Measurements from ENCODE around the gene SLC19A1.

DNA sequence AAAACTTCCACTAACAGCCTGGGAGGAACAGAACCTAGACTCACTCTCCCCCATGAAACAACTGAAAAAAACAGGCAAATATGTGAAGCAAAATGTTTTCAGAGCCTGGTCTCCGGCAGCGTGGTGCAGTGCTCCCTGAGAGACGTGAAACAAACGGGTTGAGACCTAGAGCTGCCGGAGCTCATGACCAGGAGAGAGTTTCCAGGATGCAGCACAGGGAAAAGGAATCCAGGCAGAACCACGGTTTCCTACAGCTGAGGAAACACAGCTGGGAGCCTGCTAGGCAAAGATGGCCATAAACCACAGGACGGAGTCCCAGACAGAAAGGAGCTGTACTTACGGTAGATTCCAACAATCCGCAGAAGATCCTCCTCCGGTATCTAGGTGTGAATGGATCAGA, 20.2 kb upstream of the SLC19A1 start:
- TF ChIP-seq, protein P1, sequence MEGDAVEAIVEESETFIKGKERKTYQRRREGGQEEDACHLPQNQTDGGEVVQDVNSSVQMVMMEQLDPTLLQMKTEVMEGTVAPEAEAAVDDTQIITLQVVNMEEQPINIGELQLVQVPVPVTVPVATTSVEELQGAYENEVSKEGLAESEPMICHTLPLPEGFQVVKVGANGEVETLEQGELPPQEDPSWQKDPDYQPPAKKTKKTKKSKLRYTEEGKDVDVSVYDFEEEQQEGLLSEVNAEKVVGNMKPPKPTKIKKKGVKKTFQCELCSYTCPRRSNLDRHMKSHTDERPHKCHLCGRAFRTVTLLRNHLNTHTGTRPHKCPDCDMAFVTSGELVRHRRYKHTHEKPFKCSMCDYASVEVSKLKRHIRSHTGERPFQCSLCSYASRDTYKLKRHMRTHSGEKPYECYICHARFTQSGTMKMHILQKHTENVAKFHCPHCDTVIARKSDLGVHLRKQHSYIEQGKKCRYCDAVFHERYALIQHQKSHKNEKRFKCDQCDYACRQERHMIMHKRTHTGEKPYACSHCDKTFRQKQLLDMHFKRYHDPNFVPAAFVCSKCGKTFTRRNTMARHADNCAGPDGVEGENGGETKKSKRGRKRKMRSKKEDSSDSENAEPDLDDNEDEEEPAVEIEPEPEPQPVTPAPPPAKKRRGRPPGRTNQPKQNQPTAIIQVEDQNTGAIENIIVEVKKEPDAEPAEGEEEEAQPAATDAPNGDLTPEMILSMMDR (IDR thresholded peaks at IDR 0.05; ENCODE audit: low read depth, low read length, missing input control) = no peak
- TF ChIP-seq JUND (IDR thresholded peaks at IDR 0.05) (no peak), HNF4G (IDR thresholded peaks at IDR 0.05) (no peak), RAD21 (IDR thresholded peaks at IDR 0.05) (no peak)
- TF ChIP-seq, protein P2, sequence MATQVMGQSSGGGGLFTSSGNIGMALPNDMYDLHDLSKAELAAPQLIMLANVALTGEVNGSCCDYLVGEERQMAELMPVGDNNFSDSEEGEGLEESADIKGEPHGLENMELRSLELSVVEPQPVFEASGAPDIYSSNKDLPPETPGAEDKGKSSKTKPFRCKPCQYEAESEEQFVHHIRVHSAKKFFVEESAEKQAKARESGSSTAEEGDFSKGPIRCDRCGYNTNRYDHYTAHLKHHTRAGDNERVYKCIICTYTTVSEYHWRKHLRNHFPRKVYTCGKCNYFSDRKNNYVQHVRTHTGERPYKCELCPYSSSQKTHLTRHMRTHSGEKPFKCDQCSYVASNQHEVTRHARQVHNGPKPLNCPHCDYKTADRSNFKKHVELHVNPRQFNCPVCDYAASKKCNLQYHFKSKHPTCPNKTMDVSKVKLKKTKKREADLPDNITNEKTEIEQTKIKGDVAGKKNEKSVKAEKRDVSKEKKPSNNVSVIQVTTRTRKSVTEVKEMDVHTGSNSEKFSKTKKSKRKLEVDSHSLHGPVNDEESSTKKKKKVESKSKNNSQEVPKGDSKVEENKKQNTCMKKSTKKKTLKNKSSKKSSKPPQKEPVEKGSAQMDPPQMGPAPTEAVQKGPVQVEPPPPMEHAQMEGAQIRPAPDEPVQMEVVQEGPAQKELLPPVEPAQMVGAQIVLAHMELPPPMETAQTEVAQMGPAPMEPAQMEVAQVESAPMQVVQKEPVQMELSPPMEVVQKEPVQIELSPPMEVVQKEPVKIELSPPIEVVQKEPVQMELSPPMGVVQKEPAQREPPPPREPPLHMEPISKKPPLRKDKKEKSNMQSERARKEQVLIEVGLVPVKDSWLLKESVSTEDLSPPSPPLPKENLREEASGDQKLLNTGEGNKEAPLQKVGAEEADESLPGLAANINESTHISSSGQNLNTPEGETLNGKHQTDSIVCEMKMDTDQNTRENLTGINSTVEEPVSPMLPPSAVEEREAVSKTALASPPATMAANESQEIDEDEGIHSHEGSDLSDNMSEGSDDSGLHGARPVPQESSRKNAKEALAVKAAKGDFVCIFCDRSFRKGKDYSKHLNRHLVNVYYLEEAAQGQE (IDR thresholded peaks at IDR 0.05) = no peak
